CD1c-positive myeloid dendritic cell (primary cell): ENCODE measurements around the gene RHOC.
"Not testable (repeated sequence)": the region's sequence is repeated elsewhere in the genome, so short reads cannot be mapped to it uniquely, and the experiment has no call there.

ENCODE experiments used
- DNase-seq: peaks from one replicate; pipeline ENCODE4 v3.0.0-alpha.2; 2016; ENCODE audit errors: extremely low spot score

Gene RHOC

GRCh38 chr1:112706505-112707220, at the start of gene RHOC:
TSS of gene RHOC (minus strand) at chr1:112707127. CDS start at chr1:112703799, 3,328 bp downstream.
- peak; percentile 85 for DNase-seq

- DNase-seq = no peak
Measured at GRCh38 chr1:112754116-112754628, 47.2 kb upstream of the RHOC start.

GRCh38 chr1:112748396-112748795, 41.5 kb upstream of the RHOC start:
- no peak for DNase-seq

GRCh38 chr1:112744009-112744578, 37.2 kb upstream of the RHOC start:
- peak; percentile 26 for DNase-seq

GRCh38 chr1:112743174-112744008, 36.5 kb upstream of the RHOC start:
- peak; percentile 37 for DNase-seq

GRCh38 chr1:112737573-112737972, 30.6 kb upstream of the RHOC start:
- DNase-seq = no peak

- peak; percentile 44 for DNase-seq
Measured at GRCh38 chr1:112735752-112736151, 28.8 kb upstream of the RHOC start.

GRCh38 chr1:112731451-112731850, 24.5 kb upstream of the RHOC start:
- DNase-seq = no peak

GRCh38 chr1:112729909-112730308, 23.0 kb upstream of the RHOC start:
- no peak for DNase-seq

GRCh38 chr1:112729011-112729410, 22.1 kb upstream of the RHOC start:
- not testable (repeated sequence) for DNase-seq

GRCh38 chr1:112728306-112728971, 21.5 kb upstream of the RHOC start:
- not testable (repeated sequence) for DNase-seq

GRCh38 chr1:112727716-112728115, 20.8 kb upstream of the RHOC start:
- no peak for DNase-seq

GRCh38 chr1:112724240-112724639, 17.3 kb upstream of the RHOC start:
- DNase-seq = not testable (repeated sequence)

- no peak for DNase-seq
Measured at GRCh38 chr1:112723511-112723839, 16.5 kb upstream of the RHOC start.

- DNase-seq = peak; percentile 86
Measured at GRCh38 chr1:112722601-112723510, 15.9 kb upstream of the RHOC start.

GRCh38 chr1:112721966-112722524, 15.1 kb upstream of the RHOC start:
- no peak for DNase-seq

- not testable (repeated sequence) for DNase-seq
Measured at GRCh38 chr1:112721294-112721693, 14.4 kb upstream of the RHOC start.

GRCh38 chr1:112720800-112721199, 13.9 kb upstream of the RHOC start:
- peak; percentile 76 for DNase-seq

GRCh38 chr1:112719706-112720105, 12.8 kb upstream of the RHOC start:
- DNase-seq = no peak

GRCh38 chr1:112718691-112719418, 11.9 kb upstream of the RHOC start:
- DNase-seq = peak; percentile 91
